Liver (tissue), 3 donors: ENCODE results near the gene TNFRSF25.

Experiments
- ATF3 ChIP-seq: IDR thresholded peaks from 2 replicates; pipeline ENCODE4 v1.6.1; 2016; ENCODE audit warnings: antibody characterized with exemption
- CTCF ChIP-seq: fragments of 150-350 bp; IDR thresholded peaks from 2 replicates; pipeline ENCODE4 v1.5.1; 2017; ENCODE audit warnings: improper control_type of control experiment, low read depth, low read length; ENCODE audit not compliant: missing input control
- EGR1 ChIP-seq, 2 donors: IDR thresholded peaks; 2 replicates each; pipeline ENCODE4 v1.6.1; 2016 to 2018; ENCODE audit warnings: antibody characterized with exemption in 2 of 2, low read depth in 2 of 2
- GABPA ChIP-seq, 2 donors: IDR thresholded peaks in 1 of 2; conservative IDR thresholded peaks in 1 of 2; 2 replicates each; pipeline ENCODE4 v1.6.1; 2016; ENCODE audit warnings: antibody characterized with exemption in 2 of 2, mild to moderate bottlenecking in 1 of 2, moderate library complexity in 1 of 2
- MAX ChIP-seq: IDR thresholded peaks from 2 replicates; pipeline ENCODE4 v1.6.1; 2016; ENCODE audit warnings: antibody characterized with exemption
- RAD21 ChIP-seq, 2 donors: IDR thresholded peaks; 2 replicates each; pipeline ENCODE4 v1.6.1; 2016; ENCODE audit warnings: antibody characterized with exemption in 2 of 2, mild to moderate bottlenecking in 2 of 2
- SP1 ChIP-seq: IDR thresholded peaks from 2 replicates; pipeline ENCODE4 v1.6.1; 2018; ENCODE audit warnings: antibody characterized with exemption, mild to moderate bottlenecking
- TAF1 ChIP-seq: conservative IDR thresholded peaks from 2 replicates; pipeline ENCODE4 v1.6.1; 2016; ENCODE audit warnings: antibody characterized with exemption, mild to moderate bottlenecking
- YY1 ChIP-seq: IDR thresholded peaks from 2 replicates; pipeline ENCODE4 v1.6.1; 2016; ENCODE audit warnings: antibody characterized with exemption, mild to moderate bottlenecking
- ZBTB33 ChIP-seq: IDR thresholded peaks from 2 replicates; pipeline ENCODE4 v1.6.1; 2016; ENCODE audit warnings: antibody characterized with exemption
- donor health status: healthy.
- donor health status: healthy.

- TF ChIP-seq CTCF (no peak), ZBTB33 (no peak), GABPA (IDR thresholded peaks at IDR 0.05 in 1 of 2, conservative IDR thresholded peaks at IDR 0.05 in 1 of 2) (no peak), SP1 (no peak), EGR1 (IDR thresholded peaks at IDR 0.05; ENCODE audit: low read depth in 2 of 2) (no peak), YY1 (no peak), RAD21 (IDR thresholded peaks at IDR 0.05) (no peak), MAX (no peak), ATF3 (no peak), TAF1 (no peak)
Observed at GRCh38 chr1:6490181-6491080, 24.5 kb upstream of the TNFRSF25 start.
